ENCODE measurements around the gene USP35. TPM values are rescaled to one million over a fixed set of nuclear protein-coding genes. Genes with fewer than 3 reads are reported as not detected.

Gene USP35
- total and polyA plus RNA-seq, 4 donors, result 4.9 to 9.6 (median 5.6) TPM

- Histone ChIP-seq H3K27me3 (ENCODE audit: control insufficient read depth in 3 of 3, insufficient read depth in 3 of 3, low read length in 2 of 3) (no peaks in the 10 kb centered on the region), H3K9ac (ENCODE audit: insufficient read depth in 1 of 2, low read length in 2 of 2) (no peak overlapping the region), H3K9me3 (ENCODE audit: control insufficient read depth in 4 of 4, insufficient read depth in 3 of 4, low read length in 3 of 4) (no peaks in the 10 kb centered on the region), H3K36me3 (ENCODE audit: control insufficient read depth in 4 of 4, insufficient read depth in 4 of 4, low read length in 4 of 4) (peaks cover 0 to 22% (median 5%) of the 10 kb centered on the region in 4 donors), H3K4me3 (no peak overlapping the region), H3K4me1 (ENCODE audit: control insufficient read depth in 5 of 5, insufficient read depth in 5 of 5, low read length in 5 of 5) (peaks cover 0 to 4% (median 0%) of the 10 kb centered on the region in 5 donors), H3K27ac (ENCODE audit: low read depth in 1 of 2, low read length in 1 of 2) (no peak overlapping the region)
- 57 to 60% methylated on average over 10 of the region's 10 CpGs for WGBS, 2 donors
- no peak for TF ChIP-seq CTCF (IDR thresholded peaks at IDR 0.05; ENCODE audit: control extremely low read depth, extremely low read depth)
- ATAC-seq (ENCODE audit: insufficient read depth, low FRiP score) (no peak), DNase-seq (peak in 1 of 3 donors; percentile 3)
These were observed 14.5 kb downstream of the USP35 start for GRCh38 chr11:78203184-78203583.

GRCh38 chr11:78205256-78205655 is 16.5 kb downstream of the USP35 start:
- ATAC-seq (ENCODE audit: insufficient read depth, low FRiP score) (no peak), DNase-seq (peak in 1 of 3 donors; percentile 2)
- H3K9me3 ChIP-seq (ENCODE audit: control insufficient read depth in 4 of 4, insufficient read depth in 3 of 4, low read length in 3 of 4), result no peaks in the 10 kb centered on the region
- H3K27ac ChIP-seq (ENCODE audit: low read depth in 1 of 2, low read length in 1 of 2), result no peak overlapping the region
- no peak for TF ChIP-seq CTCF (IDR thresholded peaks at IDR 0.05; ENCODE audit: control extremely low read depth, extremely low read depth)
- H3K4me1 ChIP-seq (ENCODE audit: control insufficient read depth in 5 of 5, insufficient read depth in 5 of 5, low read length in 5 of 5), result peaks cover 0 to 5% (median 0%) of the 10 kb centered on the region in 5 donors
- peaks cover 0 to 31% (median 12%) of the 10 kb centered on the region in 4 donors for H3K36me3 ChIP-seq (ENCODE audit: control insufficient read depth in 4 of 4, insufficient read depth in 4 of 4, low read length in 4 of 4)
- WGBS, 2 donors, result 96 to 98% methylated on average over 4 of the region's 4 CpGs
- H3K9ac ChIP-seq (ENCODE audit: insufficient read depth in 1 of 2, low read length in 2 of 2), result no peak overlapping the region
- H3K27me3 ChIP-seq (ENCODE audit: control insufficient read depth in 3 of 3, insufficient read depth in 3 of 3, low read length in 2 of 3), result no peaks in the 10 kb centered on the region
- H3K4me3 ChIP-seq, result no peak overlapping the region

- Histone ChIP-seq H3K27me3 (ENCODE audit: control insufficient read depth in 3 of 3, insufficient read depth in 3 of 3, low read length in 2 of 3) (no peaks in the 10 kb centered on the region), H3K4me1 (ENCODE audit: control insufficient read depth in 5 of 5, insufficient read depth in 5 of 5, low read length in 5 of 5) (peaks cover 0 to 5% (median 0%) of the 10 kb centered on the region in 5 donors), H3K9me3 (ENCODE audit: control insufficient read depth in 4 of 4, insufficient read depth in 3 of 4, low read length in 3 of 4) (no peaks in the 10 kb centered on the region), H3K36me3 (ENCODE audit: control insufficient read depth in 4 of 4, insufficient read depth in 4 of 4, low read length in 4 of 4) (peaks cover 0 to 32% (median 13%) of the 10 kb centered on the region in 4 donors), H3K9ac (ENCODE audit: insufficient read depth in 1 of 2, low read length in 2 of 2) (no peak overlapping the region), H3K4me3 (no peak overlapping the region), H3K27ac (ENCODE audit: low read depth in 1 of 2, low read length in 1 of 2) (no peak overlapping the region)
- DNase-seq (no peak), ATAC-seq (ENCODE audit: insufficient read depth, low FRiP score) (no peak)
- WGBS, 2 donors, result 93 to 98% methylated on average over 7 of the region's 7 CpGs
- TF ChIP-seq CTCF (IDR thresholded peaks at IDR 0.05; ENCODE audit: control extremely low read depth, extremely low read depth), result no peak
These were observed 17.0 kb downstream of the USP35 start for GRCh38 chr11:78205691-78206090.

Measured in lung (tissue), 12 donors.